GM19324 (cell line): Measurements from ENCODE around the gene BRSK1.
A peak's percentile ranks its signal among the peaks of the same experiment; 100 is the strongest.

Experiments used
- ATAC-seq: cut with Tn5 transposase; IDR thresholded peaks from one replicate; pipeline ENCODE4 v1.9.1; 2021; ENCODE audit warnings: mild to moderate bottlenecking, moderate library complexity; ENCODE audit not compliant: unreplicated experiment, low FRiP score

BRSK1 gene

DNA sequence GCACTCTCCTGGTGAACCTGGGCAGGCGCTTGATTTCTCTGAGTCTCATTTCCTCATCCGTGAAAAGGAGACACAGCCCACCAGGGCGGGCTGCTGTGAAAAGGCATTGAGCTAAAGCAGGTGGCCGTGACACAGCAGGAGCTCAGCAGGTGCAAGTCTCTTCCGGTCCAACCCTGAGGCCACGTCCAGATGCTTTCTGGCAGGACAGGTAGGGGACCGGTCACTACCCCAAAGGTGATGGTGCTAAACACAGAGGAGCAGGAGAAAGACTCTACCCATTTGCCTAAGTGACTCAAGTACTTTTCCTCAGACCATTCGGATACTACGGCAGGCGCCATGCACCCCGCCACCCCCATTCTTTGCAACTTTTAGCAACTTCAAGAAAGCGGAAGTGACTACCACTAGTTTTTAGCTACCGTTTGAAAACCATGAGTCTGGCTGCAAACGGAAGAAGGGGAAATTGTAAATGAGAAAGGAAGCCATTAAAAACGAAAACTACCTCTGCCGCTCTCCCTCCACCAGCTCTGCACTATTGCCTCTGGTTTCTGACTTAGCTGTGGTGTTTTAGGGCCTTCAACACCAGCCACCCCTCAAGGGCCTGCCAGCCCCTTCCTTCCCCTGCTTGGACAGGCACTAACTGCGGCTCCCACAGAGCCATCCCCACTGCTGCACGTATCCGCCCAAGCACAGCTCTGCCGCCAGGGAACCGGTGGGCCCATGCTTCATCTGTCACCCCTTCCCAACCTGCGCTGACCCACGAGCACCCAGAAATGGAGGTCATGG is 29.8 kb upstream of the BRSK1 start:
- no peak for ATAC-seq

DNA sequence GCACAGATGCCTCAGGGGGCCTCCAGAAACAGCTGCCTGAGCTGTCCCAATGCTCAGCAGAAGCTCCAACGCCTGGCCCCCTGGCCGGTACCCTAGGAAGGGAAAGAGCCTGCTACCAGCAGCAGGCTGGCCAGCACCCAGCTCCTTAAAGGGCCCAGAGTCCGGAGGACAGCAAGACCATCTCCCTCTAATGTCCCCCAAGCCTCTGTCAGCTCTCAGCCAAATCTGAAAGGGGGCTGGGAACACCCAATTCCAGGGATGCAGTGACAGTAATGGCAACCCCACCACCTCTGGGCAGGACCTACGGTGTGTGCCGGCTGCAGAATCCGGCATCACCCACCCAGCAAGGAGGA is 29.2 kb upstream of the BRSK1 start:
- ATAC-seq: no peak

DNA sequence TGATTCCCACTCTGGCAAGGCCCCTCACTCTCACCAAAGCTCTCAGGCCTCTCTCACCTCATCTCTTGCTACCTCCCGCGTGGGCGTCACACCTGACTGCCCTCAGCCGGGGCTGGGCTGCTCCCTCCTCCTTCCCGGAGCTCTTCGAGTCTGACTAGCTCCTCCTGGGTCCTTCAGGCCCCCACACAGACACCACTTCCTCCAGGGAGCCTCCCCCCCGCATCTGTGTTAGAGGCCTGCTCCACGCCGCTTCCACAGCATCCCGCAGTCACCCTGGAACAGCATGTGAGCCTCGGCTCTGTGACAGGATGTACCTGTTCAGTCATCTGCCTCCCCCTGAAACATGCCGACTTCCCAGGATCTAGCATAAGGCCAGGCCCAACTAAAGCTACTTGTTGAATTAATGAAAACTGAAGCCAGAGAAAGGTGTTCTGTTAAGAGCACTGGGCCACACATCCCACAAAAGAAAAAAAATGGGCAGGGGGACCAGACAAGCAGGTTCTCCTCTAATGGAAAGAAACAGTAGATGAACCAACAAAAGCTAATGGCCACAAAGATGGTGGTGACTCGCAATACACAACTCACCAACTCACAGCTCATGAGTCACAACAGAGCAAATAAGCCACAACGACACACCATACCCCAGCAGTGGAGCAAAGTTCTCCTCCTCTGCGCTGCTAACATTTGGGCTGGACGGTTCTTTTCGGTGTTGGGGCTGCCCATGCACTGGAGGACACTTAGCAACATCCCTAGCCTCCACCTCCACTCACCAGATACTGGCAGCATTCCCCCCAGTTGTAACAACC is 28.0 kb upstream of the BRSK1 start:
- ATAC-seq: no peak

DNA sequence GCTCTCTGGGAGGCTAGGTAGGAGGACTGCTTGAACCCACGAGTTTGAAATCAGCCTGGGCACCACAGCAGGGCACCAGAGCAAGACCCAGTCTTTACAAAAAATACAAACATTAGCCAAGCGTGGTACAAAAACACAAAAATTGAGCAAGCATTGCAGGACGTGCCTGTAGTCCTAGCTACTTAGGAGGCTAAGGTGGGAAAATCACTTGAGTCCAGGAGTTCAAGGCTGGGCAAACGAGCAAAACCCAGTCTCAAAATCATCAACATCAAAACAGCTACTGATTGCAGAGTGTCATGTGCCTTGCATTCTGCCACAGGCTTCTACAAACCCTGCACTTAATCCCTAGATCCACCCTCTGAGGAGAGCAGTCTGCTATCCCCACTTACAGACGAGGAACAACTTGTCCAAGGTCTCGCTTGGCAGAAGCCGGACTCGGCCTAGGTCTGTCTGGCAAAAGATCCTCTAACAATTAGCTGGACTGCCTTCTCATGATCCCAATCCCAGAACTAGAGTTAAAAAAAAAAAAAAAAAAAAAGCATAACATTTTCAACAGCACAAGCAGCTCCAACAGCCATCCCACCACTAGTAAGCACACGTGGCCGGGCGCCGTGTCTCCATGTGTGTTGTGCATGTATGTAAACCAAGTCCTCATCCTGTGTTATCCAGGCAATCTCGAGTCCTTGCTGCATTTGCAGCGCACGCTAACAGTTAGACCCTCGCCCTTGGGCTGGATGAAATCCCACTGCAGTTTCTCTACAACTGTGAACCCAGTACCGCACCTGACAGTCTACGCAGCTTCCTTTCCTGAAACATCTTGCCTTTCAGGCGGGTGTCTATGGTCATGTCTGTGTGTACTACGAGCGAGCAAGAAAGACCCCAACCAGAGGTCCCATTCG is 27.0 kb upstream of the BRSK1 start:
- ATAC-seq: no peak

DNA sequence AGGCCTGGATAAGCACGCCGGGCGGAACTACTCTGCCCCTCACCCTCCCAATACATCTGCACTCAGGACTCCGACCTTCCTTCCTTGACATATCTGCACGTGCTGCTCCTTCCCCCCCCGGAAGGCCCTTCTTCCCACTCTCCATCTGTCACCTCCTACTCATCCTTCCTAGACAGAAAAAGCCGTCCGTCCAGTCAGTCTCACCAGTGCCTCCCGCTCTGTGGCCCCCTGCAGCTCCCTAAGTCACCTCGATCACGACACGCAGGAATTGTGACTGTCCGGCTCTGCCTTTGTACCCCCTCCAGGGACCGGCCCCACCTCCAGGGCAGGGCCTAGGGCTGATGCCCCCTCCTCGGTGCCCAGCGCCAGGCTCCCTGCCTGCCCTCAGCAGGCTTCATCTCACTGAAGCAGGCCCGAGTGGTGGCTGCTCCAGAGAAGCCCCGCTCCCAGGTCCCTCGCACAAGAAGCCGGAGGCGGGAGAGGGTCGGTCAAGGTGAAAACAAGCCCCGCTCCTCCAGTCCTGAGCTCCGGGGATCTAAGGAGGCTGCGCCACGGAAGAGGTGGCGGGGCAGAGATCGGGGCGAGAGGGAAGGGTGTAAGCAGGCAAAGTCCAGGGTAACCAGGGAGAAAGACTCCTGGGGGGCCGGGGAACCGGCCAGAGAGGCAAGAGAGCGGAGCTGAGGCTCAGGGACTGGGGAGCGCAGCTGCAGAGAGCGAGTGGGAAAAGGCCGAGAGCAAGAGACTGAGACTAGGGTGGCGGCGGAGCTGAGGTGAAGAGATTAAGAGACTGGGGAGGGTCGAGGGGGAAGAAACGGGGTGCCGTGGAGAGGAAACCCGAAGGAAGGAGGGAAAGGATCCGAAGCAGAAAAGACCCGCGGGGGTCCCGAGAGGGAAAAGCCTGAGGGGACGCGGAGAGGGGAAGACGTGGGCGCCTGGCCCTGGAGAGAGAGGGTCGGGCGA is 26.1 kb upstream of the BRSK1 start:
- ATAC-seq: no peak

DNA sequence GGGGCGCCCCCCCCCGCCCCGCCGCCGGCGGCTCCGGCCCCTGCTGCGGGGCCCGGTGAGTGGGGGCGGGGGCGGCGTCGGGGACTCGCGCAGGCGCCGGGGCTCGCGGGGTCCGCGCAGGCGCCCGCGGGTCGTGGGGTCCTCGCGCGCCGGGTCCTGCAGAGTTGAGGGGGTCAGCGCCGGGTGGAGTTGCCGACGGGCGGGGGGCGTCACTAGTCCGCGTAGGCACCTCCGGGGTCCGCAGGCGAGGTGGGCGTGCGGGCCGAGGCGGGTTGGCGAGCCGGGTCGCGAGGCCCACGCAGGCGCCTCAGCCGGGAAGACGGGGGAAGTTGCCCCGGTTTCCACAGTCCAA is 25.3 kb upstream of the BRSK1 start:
- ATAC-seq: peak; percentile 25

DNA sequence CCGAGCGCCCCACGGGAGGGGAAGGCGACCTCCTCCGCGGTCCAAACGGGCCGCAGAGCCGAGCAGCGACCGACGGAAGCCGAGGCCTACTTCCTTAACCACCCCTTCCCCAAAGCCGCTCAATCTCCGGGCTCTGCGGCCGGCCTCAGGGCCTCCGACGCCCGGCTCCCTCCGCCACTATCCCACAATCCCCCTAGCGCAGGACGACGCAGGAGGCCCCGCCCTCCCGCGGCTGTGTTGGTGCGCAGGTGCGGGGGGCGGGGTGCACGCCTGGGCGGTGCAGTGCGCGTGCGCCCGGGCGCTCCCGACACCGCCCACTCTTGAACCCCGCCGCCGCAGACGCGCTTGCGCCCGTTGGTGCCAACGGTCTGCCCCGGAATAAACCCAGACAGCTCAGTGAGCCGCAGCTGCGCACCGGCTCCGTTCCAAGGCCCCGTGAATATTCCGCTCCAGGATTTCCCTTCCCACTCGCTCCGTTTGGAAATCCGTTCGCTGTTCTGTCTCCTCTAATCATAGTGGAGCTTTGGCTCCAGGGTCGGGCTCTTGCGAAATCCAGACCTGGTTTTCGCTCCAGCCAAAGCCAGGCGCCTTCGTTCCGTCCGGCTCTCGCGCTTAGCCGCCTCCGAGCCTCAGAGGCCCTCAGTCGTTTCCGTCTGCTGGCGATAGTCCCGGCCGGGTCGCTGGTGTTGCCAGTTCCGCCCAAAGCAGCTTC is 24.8 kb upstream of the BRSK1 start, which contains the start of gene PPP6R1:
Gene PPP6R1, minus strand, starts transcription at position 190 of the 712 bp plus-strand sequence. CDS start 11,914 bp downstream, outside the sequence.
- peak; percentile 84 for ATAC-seq

DNA sequence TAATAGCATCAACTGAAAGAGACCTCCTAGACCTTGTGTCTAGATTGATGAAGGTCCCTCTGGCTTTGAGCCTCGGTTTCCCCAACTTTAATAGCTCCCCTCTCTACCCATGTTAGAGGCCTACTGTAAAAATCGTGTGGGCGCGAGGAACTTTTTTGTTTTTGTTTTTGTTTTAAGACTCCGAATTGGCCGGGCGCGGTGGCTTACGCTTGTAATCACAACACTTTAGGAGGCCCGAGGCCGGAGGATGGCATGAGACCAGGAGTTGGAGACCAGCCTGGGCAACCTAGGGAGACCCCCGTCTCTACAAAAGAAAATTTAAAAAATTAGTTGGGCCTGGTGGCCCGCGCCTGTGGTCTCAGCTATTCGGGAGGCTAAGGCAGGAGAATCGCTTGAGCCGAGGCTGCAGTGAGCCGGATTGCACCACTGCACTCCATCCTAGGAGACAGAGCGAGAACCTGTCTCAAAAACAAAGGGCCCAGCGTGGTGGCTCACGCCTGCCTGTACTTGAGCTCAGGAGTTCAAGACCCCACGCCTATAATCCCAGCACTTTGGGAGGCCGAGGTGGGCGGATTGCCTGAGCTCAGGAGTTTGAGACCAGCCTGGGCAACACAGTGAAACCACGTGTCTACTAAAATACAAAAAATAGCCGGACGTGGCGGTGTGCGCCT is 24.1 kb upstream of the BRSK1 start:
- no peak for ATAC-seq

DNA sequence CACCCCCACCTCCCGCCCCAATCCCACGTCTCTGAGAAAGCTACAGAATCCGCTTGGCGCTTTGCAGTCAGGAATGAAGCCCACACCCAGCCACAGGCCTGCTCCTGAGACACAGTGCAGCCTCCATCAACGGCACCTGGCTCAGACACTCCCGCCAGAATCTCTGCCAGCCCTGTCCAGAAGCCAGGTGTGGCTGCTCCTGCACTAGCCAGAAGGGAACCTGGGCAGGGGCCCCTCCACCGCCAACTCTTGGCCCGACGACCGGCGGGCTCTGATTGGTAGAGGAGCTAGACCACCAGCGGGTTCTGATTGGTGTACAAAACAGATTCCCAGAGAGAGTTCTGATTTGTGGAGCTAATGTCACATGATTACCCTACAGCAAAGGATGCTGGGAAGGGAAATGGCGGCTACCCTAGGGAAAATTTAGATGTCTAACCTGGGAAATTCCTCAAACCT is 22.1 kb upstream of the BRSK1 start:
- ATAC-seq: no peak

DNA sequence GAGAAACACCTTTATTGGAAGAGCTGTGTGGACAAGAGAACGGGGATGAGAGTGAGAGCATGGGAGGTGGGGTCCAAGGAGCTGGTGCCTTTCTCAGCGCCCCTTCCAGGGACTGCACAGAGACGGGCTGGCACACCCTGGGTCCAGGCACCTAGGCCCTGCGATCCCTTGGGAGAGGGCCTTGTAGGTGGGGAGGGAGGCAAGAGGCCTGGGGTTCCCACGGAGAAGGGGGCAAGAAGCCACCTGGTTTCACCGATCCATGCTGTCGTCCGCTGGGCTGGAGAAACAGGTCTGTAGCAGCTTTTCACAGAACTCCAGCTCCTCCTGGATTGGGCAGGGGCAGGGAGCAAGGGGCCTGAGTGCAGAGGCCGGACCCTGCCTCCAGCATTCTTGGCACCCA is 21.4 kb upstream of the BRSK1 start:
- no peak for ATAC-seq

DNA sequence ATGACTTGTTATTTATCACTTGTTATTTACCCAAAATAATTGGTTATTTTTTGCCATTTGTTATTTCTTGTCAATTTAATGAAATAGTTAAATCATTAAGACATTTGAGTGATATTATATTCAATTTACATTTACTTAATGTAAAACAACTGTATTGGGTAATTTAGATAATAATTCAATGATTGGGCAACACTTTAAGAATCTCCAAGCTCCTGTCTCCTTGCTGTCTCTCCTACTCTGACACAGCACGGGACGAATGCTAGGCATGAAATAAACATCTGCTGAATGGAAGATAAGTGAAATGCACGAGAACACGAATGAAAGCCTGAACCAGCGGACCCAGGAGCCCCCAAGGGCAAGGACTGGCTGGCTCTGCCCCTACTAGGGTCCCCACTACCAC is 19.3 kb upstream of the BRSK1 start:
- no peak for ATAC-seq

DNA sequence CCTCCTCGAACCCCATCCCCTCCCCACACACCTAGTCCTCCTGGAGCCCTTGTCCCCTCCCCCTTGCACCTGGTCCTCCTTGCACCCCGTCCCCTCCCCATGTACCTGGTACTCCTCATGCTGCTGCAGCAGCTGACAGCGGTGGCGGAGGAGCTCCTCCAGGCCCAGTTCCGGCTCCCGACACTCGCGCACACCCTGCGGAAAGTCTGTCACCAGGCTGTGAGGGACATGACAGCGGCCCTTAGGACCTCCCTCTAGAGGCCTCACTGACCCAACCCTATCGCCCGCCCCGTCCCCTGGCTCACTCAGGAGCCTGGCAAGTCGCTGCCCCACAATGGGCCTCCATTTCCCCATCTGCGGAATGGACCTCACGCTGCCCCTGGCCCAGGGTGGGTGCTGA is 18.6 kb upstream of the BRSK1 start:
- no peak for ATAC-seq

DNA sequence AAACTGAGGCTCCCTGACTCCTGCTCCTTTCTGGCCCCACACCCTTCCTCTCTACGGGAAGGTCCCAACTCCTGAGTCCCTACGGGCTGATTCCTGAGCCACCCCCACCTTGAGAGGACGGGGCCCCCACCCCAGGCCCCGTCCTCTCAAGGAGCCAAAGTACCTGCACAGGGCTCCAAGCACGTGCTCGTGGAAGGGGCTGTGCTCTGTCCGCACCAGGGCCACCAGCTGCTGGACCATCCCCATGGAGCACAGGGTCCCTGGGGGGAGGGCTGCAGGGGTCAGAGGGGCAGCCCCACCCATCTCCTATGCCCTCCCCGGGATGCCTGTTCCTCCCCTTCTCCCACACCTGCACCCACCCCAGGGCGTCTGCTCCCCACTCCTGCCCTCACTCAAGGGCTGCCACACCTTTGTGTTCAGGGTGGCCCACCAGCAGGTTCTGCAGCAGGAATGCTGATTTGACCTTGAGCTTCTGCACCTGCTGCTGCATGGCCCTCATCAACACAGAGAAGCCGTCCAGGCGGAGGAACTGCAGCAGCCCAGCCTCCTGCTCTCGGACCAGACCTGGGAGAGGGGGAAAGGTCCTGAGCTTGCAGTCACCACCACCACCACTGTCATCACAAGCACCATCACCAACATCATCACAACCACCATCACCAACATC is 17.9 kb upstream of the BRSK1 start:
- no peak for ATAC-seq

DNA sequence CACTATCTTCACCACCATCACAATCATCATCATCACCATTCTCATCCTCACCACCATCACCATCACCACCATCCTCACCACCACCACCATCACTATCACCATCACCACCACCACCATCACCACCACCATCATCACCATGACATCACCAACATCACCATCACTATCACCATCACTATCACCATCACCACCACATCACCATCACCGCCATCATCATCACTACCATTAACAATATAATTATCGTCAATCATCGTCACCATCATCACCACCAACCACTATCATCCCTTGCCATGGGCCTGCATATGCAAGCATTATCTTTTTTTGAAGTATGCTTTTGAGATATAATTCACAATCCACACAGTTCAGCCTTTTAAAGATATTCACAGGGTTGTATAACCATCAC is 17.4 kb upstream of the BRSK1 start:
- ATAC-seq: no peak

DNA sequence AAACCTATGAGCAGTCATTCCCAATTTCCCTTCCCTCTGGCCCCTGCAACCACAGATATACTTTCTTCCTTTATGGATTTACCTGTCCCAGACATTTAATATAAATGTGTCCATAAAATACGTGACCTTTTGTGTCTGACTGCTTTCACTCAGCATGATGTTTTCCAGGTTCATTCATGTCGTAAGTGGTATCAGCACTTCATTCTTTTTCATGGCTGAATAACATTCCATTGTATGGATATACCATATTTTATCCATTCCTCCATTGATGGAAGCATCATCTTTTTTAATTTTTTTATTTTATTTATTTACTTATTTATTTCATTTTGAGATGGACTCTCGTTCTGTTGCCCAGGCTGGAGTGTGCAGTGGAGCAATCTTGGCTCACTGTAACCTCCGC is 17.0 kb upstream of the BRSK1 start:
- no peak for ATAC-seq

DNA sequence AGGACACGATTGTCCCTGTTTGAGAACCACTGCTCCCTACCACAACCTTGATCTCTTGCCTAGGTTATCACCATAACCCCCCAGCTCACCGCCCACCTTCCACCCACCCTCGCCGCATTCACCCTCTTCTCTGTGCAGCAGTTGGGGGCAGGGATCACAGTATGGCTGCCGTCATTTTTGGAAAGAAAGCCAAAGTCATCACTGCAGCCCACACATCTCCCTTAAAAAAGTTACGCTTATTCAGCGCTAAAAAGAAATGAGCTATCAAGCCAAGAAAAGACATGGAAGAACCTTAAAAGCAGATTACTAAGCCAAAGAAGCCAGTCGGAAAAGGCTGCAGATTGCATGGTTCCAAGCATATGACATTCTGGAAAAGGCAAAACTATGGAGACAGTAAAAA is 14.5 kb upstream of the BRSK1 start:
- no peak for ATAC-seq

DNA sequence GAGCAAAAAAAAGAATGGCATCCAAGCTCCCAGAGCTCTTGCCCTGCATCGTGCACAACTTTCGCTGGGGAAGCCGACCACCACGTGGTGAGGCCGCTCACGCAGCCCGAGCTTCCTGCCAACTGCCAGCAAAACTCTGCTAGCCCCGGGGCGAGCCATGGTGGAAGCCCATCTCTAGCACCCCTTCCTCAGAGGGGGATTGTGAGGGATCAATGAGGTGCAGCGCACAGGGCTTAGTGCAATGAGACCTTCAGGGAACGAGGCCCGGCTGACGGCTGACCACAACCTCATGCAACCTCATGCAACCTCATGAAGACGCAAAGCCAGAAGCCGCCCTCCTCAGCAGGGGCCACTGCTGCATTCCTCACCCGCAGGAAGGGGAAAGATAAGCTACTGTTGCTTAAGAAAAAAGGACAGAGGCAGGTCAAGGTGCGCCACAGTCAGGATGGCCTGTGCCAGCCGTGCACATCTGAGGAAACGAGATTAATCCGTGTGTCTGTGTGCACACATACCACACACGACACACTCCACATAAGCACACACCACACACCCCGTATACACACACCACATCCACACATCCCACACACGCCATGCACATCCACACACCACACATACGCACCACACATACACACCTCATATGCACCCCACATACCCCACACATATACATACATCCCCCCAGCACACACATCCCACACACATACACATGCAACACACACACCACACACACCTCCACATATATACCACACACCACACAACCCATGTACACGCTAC is 13.4 kb upstream of the BRSK1 start:
- ATAC-seq: no peak
